HG02678 (cell line): ENCODE results near the gene BFSP1.

Experiments used
- ATAC-seq: cut with Tn5 transposase; IDR thresholded peaks from one replicate; pipeline ENCODE4 v1.9.1; 2021; ENCODE audit warnings: mild to moderate bottlenecking, moderate library complexity; ENCODE audit not compliant: unreplicated experiment

The BFSP1 gene

DNA sequence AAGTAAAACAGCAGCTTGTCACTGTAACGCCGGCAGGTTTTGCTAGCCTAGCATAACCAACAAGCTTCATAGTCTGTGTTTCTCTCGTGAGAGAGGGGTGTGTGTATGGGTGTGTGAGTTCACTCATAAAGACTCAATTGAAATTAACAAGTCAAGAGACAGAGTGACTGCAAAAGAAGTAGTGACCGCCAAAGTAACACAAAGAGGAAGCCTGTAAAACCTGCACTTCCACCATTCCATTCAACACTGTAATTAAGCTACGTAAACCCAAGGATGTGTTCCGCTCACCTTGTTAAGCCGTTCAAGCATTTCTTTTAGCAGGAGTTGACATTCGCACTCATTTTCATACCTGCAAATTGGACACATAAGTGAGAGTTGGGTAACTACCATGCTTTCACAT is 6.6 kb downstream of the BFSP1 start:
- ATAC-seq: no peak

DNA sequence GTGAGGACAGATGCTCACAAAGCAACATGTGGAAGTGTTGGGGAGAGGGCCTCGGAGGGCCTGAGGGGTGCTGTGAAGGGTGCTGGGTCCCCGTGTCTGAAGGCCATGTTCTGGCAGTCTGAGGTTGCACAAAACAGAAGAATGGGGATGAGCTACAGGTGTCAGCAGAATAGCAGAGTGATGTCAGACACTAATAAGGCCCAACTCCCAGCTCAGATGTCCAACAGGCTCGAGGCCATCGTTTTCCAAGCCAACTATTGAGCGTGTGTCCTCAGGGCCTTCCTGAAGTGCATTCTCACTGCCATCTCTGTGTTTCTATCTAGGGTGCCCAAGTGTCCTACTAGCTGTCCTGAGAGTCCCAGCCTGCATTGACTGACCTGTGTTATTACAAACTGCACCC is 7.9 kb downstream of the BFSP1 start:
- ATAC-seq: no peak

DNA sequence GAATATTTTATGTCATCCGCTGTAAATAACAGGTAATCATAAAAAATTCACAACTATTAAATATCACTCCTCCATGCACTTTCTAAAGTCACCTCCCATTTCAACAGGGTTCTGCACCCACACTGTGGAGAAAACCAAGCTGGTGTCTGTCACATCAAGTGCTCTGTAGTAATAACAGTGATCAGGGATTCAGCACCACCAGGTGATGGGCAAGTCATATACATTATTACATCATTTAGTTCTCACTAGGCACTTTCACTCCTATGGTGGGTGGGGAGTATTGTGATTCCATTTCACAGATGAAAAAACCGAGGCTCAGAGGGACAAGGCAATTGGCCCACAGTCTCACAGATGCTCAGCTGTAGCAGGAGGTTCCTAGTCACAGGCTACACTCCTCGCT is 8.7 kb downstream of the BFSP1 start:
- ATAC-seq: no peak

DNA sequence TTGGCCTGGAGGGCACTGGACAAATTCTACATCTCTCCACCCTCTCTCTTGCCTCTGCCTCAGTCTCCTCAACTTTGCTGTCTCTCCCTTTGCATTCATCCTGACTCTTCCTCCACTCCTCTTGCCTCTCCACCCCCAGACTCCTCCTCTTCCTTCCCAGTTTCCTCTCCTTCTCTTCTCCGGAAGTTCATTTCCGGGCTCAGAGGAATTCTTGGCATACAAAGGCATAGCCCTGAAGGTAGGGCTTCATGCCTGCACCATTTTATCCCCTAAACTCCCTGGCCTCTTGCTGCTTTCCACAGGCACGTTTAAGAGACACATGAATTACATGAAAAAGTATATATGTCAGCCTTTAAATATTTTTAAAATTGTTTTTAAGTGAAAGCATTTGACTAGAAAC is 10.6 kb downstream of the BFSP1 start:
- ATAC-seq: no peak

DNA sequence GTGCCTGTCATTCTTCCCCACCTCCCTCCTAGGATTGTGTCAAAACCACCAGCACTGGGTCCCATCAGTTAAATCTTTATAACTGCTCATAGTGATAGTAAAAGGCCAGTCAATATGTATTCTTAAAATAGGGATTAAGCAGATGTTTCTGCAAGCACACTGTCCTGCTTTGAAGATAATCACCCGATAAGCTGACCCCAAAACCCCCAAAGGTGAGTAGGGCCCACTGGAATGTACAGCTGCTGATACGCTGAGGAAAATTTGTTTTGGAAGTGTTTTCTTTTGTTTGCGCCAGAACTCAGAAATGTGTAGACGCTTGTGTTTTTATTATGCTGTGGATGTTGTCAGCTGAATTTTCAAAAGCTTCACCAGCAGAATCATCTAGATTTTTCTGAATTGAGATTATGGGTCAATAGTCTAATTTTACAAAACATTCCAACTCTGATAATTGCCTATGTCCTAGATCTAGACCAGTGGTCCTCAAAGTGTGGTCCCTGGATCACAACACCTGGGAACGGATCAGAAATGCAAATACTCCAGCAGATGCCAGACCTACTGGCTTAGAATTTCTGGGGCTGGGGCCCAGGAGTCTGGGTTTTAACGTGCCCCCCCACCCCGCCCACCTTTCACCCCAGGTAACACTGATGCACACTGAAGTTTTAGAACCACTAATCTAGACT is 11.4 kb downstream of the BFSP1 start:
- ATAC-seq: no peak

DNA sequence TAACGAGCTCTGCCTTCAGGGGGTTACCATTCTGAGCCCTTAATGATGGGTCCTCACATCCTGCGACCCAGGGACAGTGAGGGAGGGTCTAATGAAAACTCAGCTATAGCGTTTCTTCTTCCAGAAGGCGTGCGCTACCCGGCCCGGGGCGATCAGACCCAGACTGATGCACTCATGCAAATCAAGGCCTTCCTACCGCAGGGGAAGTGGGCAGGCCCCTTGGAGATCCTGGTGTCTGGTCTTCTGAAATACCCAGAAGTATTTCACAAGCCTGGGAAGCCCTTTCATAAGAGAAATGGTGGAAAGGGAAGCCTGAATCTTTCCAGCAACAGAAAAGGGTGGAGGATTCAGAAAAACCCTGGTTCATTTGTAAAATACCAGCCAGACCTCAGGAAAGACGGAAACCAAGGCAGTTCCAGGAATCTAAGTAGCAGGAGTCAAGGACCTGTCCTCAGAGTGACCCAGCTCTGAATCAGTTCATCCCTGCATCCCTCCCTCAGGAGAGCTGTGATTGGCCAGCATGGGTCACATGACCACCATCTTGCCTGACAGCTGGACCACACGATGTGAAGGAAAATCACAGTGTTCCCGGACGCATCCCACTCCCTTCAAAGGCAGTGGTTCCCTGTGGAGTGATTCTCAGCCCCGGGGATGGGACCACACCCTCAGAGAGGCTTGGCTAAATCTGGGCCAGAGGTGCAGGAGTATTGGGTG is 12.7 kb downstream of the BFSP1 start:
- no peak for ATAC-seq

DNA sequence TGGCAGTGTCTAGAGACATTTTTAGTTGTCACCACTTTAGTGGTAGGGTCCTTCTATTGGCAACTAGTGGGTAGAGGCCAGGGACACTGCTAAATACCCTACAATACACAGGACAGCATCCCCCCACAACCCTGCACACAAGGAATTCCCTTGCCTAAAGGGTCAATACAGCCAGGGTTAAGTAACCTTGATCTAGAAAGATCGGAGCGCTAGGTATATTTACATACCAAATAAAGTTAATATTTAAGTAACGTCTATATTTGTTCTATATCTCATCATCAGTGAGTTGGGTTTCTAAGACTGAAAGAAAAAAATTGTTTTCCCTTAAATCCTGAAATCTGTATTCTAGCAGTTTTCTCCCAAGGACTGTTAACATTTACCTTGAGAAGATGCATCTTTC is 16.1 kb downstream of the BFSP1 start:
- ATAC-seq: no peak

DNA sequence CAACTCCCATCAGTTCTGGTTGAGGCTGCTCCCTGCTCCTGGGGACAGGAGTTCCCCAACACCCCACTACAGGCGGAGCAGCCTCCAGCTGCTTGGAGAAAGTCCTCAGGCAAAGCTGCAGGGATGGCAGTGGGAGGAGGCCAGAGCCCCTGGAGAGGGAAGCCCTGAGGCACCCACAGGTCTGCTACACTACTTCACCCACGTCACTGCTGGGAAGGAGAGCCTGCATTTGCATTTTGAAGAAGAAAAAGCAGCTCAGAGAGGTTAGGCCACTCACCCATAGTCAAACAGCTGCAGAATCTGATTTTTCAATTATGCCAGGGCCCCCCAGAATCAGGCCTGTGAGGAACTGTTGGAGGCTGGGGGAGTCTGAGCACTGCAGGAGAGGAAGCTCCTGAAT is 17.2 kb downstream of the BFSP1 start:
- no peak for ATAC-seq

DNA sequence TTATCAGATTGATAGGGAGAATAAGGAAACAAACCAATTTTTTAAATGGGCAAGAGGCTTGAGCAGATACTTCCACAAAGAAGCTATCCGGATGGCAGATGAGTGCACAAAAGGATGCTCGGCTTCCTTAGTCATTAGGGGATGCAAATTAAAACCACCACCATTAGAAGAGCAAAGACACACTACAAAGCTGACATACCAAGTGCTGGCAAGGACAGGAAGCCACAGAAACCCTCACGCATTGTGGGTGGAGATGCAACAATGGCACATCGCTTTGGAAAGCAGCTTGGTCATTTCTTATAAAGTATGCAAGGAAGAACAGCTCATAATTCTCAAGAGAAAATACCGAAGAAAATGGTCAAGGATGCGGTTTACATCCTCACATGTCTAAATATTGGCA is 19.8 kb downstream of the BFSP1 start:
- no peak for ATAC-seq

DNA sequence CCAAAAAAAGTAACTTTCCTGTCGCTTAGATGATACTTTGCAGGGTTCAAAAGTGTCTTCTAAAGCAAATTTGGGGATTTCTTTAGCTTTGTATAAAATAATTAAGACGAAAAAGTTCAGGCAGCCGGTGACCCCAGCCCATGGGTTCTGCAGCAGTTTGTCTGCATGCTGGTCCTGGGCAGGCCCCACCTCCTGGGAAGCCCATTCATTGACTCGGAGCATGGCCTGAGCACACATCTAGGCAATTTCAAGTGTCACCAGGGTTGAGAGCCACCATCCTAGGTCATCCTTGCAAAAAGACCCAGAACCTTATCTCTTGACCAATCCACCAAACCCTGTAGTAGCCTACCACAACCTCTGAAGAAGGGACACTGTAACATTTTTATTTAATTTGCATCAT is 20.6 kb downstream of the BFSP1 start:
- no peak for ATAC-seq

DNA sequence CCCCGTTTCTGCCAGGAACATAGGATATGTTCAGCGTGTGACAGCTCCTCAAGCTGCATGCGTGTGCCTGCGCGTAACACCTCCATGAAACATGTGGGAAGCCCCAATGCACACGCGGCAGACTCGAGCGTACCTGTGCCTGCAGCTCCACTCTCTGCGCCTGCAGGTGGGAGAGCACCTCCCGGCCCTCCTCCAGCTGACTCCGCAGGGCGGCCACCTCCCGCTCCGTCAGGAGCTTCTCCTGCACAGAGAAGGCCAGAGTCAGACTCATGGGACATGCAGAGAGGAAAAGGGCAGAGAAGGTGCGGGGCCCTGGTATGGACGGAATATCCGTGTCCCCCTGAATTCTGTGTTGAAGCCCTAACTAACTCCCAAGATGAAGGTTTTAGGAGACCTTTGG is 22.4 kb downstream of the BFSP1 start:
- no peak for ATAC-seq

DNA sequence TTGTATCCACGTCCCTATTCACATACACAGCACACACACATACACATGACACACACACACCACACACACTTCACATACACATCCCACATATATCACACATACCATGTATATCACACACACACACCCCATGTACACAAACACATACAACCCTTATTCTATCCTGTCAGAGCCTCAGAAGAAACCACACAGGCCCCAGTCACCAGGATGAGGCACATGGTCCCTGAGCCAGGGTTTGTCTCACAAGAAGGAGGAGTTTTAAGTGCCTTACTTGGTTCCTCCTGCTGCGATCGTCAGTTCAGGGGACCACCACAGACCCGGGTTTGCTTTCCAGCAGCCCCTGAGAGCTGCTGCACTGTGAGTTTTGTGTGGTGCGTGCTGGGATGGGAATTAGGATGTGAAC is 23.6 kb downstream of the BFSP1 start:
- no peak for ATAC-seq

DNA sequence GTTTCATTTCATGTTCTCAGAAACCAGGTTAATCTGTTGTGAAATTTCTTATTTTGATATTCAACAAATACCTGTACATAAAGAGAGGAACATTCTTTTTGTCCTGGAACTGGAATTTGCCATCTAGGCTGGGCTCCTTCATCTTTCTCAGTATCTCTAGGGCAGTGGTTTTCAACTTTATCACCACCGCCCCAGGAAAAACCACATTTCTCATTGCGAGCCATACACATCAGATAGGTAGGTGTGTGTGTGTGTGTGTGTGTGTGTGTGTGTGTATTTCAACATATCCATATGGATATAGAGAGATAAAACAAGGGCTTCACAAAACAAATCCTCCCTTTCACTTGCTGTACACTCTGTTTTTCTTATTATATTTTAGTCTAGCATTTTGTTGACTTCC is 24.1 kb downstream of the BFSP1 start:
- no peak for ATAC-seq

DNA sequence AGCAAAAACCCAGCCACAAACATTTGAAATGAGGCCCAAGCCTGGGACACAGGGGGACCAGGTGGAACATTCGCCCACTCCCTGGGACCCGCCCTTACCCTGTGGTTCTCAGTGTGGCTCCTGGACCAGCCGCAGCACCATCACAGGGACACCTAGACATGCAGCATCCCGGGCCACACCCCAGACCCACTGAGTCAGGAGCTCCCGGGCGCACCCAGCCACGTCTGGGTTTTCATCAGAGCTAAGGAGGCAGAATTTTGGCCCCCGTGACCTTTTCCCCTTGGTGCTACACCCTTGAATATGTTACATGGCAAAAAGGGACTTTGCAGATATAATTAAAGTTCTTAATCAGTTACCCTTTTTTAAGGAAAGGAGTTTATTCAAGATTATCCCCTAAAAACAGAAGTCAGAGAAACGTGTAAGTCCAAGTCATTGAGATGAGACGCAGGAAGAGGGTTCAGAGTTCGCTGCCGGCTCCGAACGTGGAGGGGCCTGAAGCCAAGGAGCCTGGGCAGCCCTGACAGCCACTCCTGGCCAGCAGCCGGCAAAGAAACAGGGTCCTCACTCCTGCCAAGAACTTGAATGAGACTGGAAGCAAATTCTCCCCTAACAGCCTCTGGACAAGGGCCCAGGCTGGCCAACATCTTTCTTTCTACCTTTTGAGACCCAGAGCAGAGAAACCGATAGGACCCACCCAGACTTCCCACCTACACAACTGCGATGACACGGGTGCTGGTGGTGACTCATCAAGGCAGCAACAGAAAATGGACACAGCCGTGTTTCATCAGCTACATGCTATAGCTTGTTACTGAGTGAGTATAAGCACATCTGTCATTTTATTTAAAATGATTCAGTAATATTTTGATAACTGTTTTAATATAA is 25.3 kb downstream of the BFSP1 start:
- peak; percentile 6 for ATAC-seq

DNA sequence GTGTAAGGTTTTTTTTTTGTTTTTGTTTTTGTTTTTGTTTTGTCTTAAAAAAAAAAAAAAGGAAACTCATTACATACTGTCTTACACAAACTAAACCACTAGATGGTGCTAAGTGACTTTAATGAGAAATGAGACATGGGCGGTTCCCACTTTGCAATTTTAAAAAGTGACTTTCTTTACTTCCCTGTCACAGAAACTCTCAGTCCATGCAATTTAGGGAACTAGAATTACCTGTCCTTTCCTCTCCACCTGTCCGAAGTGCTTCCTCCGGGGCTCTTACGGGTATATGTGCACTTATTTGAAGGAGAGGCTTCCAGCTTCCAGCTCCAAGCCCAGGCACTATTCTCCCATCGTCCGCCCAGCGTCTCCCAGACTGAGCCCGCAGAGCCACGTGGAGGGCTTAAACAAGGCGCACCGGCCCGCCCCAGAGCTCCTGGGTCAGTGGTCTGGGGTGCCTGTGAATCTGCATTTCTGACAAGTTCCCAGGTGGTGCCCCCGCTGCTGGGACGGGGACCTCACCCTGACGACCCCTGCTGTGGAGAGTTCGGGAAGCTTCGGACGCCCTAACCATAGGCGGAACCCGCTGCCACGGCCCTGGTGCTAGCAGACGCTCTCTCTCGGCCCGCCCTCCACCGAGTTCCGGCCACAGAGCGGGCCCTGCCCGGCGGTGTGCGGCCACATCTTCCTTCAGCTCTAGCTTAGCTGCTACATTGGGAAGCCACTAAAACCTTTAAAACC is 26.1 kb downstream of the BFSP1 start:
- peak; percentile 78 for ATAC-seq

DNA sequence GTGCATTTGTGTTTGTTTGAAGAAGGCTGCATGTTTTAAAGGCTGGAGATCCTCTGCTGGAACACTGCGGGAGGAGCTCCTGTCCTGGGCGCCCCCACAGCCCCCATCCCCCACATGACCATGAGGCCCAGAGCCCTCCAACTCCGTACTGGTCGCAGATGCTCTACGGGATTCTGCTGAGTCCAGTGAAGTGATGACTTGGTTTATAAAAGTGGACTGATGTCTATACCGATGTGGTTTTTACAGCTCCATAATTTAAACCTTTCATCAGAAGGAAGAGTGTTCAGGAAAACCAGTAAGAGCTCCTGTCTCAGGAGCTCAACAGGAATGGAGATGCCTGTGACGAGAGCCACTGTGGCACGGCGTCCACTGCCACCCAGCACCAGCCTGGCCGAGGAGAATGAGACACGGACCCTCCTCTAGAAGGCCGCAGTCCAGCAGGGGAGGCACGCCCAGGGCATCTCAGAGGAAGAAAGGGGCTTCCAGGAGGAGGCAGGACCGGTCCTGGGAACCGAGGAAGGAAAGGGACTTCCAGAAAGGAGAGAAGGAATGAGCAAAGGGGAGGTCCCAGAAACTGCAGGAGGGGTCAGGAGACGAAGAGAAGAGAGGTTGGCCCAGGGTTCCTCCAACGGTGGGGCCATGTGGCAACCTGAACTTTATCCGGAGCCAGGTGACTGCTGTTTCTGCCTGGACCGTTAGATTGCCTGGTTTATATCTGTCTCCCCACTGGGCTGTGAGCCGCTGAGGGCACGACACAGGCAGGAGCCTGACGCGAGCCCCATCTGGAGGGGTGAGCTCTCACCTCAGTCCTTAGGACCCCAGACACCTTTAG is 26.9 kb downstream of the BFSP1 start:
- peak; percentile 26 for ATAC-seq

DNA sequence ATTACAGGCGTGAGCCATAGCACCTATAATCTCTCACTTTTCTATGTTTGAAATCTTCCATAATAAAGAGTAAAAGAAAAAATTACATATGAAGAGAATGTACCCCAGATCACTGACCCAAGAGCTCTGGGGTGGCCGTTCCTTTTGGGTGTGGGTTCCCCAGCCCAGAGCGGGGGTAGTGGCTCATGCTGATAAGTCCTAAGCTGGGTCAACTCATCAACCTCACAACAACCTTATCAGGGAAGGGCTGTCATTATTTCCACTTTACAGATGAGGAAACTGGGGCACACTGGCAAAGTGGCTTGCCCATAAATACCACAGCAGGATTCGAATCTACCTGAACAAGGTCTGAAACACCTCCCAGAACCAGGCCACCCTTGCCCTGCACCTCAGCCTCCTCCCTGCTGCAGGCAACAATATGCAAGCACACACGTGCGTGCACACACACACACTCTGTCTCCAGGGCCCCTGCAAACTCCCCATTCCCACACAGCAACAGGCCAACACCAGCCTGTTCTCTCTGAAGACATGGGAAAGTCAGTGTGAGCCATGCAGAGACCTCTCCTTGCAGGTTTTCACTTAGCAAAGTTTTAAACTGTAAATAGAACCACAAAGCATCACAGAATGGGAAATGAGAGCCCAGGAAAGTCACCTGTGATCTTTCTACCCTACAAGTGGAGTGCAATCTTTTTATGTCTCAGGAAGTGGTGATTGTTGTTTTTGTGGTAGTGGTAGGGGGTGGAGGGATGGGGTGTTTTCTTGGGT is 27.7 kb downstream of the BFSP1 start:
- no peak for ATAC-seq

DNA sequence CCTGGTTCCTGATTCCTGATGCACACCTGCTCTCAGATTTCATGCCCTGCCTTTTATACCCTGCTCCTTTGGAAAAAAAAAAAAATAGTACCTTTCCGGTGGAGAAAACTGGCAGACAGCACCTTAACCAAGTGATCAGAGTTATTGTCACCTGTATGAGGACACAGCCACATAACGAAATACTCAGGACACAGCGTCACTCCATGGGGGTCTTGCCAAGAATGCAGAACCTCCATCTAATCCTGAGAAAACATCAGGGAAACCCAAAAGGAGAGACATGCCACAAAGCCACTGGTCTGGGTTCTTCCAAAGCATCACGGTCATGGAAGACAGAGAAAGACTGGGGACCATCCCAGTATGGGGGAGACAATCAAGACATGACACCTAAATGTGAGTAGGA is 29.1 kb downstream of the BFSP1 start:
- ATAC-seq: no peak

DNA sequence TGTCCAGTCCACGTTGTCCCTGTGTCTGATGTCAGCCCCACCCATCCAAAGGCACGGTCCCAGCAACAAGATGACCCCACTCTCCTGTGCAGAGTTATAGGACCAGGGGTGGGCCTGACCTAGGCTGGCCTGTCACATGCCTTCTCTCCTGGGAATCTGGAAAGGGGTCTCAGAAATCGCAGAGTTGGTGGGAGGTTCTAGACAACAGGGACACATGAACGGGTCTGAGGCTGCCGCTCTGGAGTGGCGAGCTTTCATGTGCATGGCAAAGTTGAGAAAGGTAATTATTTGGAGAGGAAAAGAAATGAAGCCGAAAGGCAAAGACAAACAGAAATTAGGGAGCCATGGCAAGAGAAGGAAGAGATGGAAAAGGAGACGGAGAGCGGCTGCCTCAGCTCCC is 29.5 kb downstream of the BFSP1 start:
- ATAC-seq: no peak

DNA sequence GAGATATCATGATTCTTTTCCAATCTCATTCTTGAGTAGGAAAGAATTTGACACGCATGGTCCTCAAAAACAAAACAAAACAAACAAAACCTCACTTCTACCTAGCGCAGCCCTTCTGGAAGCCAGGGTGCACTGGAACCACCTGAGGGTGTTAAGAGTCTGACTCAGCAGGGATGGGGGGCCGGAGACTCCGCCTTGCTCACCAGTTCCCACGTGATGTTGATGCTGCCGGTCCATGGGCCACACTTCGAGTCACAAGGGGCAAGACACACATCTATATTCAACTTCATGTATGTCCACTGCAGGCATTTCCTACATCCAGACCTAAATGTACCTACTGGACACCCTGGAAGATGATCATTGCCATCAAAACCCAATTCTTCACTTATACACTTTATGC is 30.4 kb downstream of the BFSP1 start:
- no peak for ATAC-seq
